NCI-H2029 (cell line): Measurements from ENCODE around the gene HSPA5.
A peak's percentile ranks its signal among the peaks of the same experiment; 100 is the strongest.

ENCODE experiments used
- DNase-seq: peaks from one replicate; lab custom pipeline; 2025; lab: John Stamatoyannopoulos, UW

The HSPA5 gene

GRCh38 chr9:125189361-125190289 is 51.5 kb downstream of the HSPA5 start, which contains the start of gene PPP6C:
Gene PPP6C (minus strand): TSS chr9:125189803. CDS start chr9:125189718, 85 bp downstream.
- peak; percentile 84 for DNase-seq

DNA sequence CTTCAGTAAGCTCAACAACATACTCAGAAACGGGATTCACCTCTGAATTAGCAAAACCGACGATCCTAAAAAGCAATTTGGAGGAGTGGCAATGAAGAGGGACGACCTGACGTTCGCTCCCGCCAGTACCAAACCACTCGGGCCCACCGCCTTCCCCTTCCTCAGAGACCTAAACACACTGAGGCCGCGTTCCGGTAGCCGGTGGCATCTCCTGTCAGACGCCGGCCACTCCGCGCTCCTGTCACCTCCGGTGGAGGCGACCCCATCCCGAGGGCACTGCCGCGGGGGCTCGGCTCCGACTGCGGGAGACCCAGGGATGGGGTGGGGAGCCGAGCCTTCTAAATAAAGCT is 52.2 kb downstream of the HSPA5 start:
- no peak for DNase-seq
